Epithelial cell of esophagus (primary cell): ENCODE results near the gene TBP.
"Not testable (repeated sequence)": the region's sequence is repeated elsewhere in the genome, so short reads cannot be mapped to it uniquely, and the experiment has no call there.

ENCODE experiments used
- DNase-seq: peaks from one replicate; pipeline ENCODE4 v3.0.0; 2010; ENCODE audit warnings: low read depth
- H3K4me3 ChIP-seq: 2 replicates; pipeline ENCODE4 v1.5.1; 2011; ENCODE audit warnings: mild to moderate bottlenecking, low read length, control low read depth
- CTCF ChIP-seq: IDR thresholded peaks from 2 replicates; pipeline ENCODE4 v1.5.1; 2011; ENCODE audit warnings: low read depth, mild to moderate bottlenecking, low read length, control low read depth, inconsistent platforms; ENCODE audit not compliant: insufficient read depth; ENCODE audit errors: missing control alignments

The TBP gene

GRCh38 chr6:170605574-170606259 lies 51.5 kb downstream of the TBP start:
- H3K4me3 ChIP-seq = no peak overlapping the region
- no peak for DNase-seq

GRCh38 chr6:170609225-170609624 lies 55.1 kb downstream of the TBP start:
- DNase-seq, H3K4me3 ChIP-seq: not testable (repeated sequence)

More at GRCh38 chr6:170605574-170606259, 51.5 kb downstream of the TBP start:
- TF ChIP-seq CTCF = no peak

- H3K4me3 ChIP-seq, DNase-seq: not testable (repeated sequence)
These were observed 58.2 kb downstream of the TBP start for GRCh38 chr6:170612256-170612804.

- not testable (repeated sequence) for DNase-seq, H3K4me3 ChIP-seq
These were observed 61.9 kb downstream of the TBP start for GRCh38 chr6:170616020-170616554.
